DND-41 (cell line): ENCODE data around the gene MACIR.
A peak's percentile ranks its signal among the peaks of the same experiment; 100 is the strongest.
"Not testable (repeated sequence)": the region's sequence is repeated elsewhere in the genome, so short reads cannot be mapped to it uniquely, and the experiment has no call there.

Experiments used
- ATAC-seq: fragments of 200-7000 bp; cut with Tn5 transposase; 3 replicates; pipeline ENCODE4 v1.9.1; 2021; ENCODE audit warnings: low read depth; ENCODE audit not compliant: insufficient read depth
- DNase-seq: peaks from one replicate; pipeline ENCODE4 v3.0.0-alpha.2; 2020
- H2AFZ ChIP-seq: 2 replicates; pipeline ENCODE4 v1.6.0; 2012; ENCODE audit warnings: low read depth, low read length
- H3K27ac ChIP-seq: 2 replicates; pipeline ENCODE4 v1.5.1; 2012; ENCODE audit warnings: low read length, inconsistent platforms
- H3K27me3 ChIP-seq: fragments of 200-600 bp; sonication (generic); 2 replicates; pipeline ENCODE4 v1.6.0; 2012; ENCODE audit warnings: low read length, mild to moderate bottlenecking, inconsistent platforms; ENCODE audit not compliant: insufficient read depth, poor library complexity
- H3K36me3 ChIP-seq: 2 replicates; pipeline ENCODE4 v1.5.1; 2012; ENCODE audit warnings: low read length, inconsistent platforms; ENCODE audit not compliant: insufficient read depth
- H3K4me1 ChIP-seq: 2 replicates; pipeline ENCODE4 v1.5.1; 2012; ENCODE audit warnings: mild to moderate bottlenecking, low read length; ENCODE audit not compliant: insufficient read depth
- H3K4me2 ChIP-seq: 2 replicates; pipeline ENCODE4 v1.6.0; 2012; ENCODE audit warnings: mild to moderate bottlenecking, moderate library complexity, low read length, inconsistent platforms; ENCODE audit not compliant: insufficient read depth
- H3K4me3 ChIP-seq, 2 experiments: fragments of 200-600 bp in 1 of 2; shearing (Covaris generic) in 1 of 2; 2 replicates each; pipeline ENCODE4 v1.5.1; 2012 to 2016; ENCODE audit warnings: inconsistent platforms in 2 of 2, low read length in 2 of 2, mild to moderate bottlenecking in 2 of 2, low read depth in 1 of 2, moderate library complexity in 1 of 2
- H3K79me2 ChIP-seq: 2 replicates; pipeline ENCODE4 v1.6.0; 2012; ENCODE audit warnings: low read length, inconsistent platforms; ENCODE audit not compliant: insufficient read depth
- H3K9ac ChIP-seq: 2 replicates; pipeline ENCODE4 v1.6.0; 2012; ENCODE audit warnings: low read depth, mild to moderate bottlenecking, inconsistent platforms, low read length, moderate library complexity
- H3K9me3 ChIP-seq: 2 replicates; pipeline ENCODE4 v1.5.1; 2012; ENCODE audit warnings: low read length, moderate library complexity, mild to moderate bottlenecking, inconsistent platforms; ENCODE audit not compliant: insufficient read depth, severe bottlenecking
- H4K20me1 ChIP-seq: 2 replicates; pipeline ENCODE4 v1.6.0; 2012; ENCODE audit warnings: low read length; ENCODE audit not compliant: insufficient read depth
- CTCF ChIP-seq: IDR thresholded peaks from 2 replicates; pipeline ENCODE4 v1.5.1; 2012; ENCODE audit warnings: borderline replicate concordance, low read length, moderate library complexity, mild to moderate bottlenecking; ENCODE audit not compliant: poor library complexity, severe bottlenecking; ENCODE audit errors: extremely low read depth
- EZH2 ChIP-seq: IDR thresholded peaks from 3 replicates; pipeline ENCODE4 v1.6.1; 2012; ENCODE audit warnings: borderline replicate concordance, low read depth, mild to moderate bottlenecking, moderate library complexity, low read length, inconsistent platforms; ENCODE audit not compliant: severe bottlenecking

Gene MACIR

GRCh38 chr5:103217101-103217500 is 41.5 kb upstream of the MACIR start:
- DNase-seq = no peak
- peaks cover 7% of the 10 kb centered on the region for H3K4me1 ChIP-seq
- H3K4me2 ChIP-seq = no peak overlapping the region
- no peak overlapping the region for H3K9ac ChIP-seq
- H2AFZ ChIP-seq = no peak overlapping the region
- no peak overlapping the region for H3K4me3 ChIP-seq
- H4K20me1 ChIP-seq = no peaks in the 10 kb centered on the region
- no peak for ATAC-seq
- H3K27ac ChIP-seq = no peak overlapping the region
- no peaks in the 10 kb centered on the region for H3K36me3 ChIP-seq
- H3K9me3 ChIP-seq = no peaks in the 10 kb centered on the region
- no peak for TF ChIP-seq EZH2
- TF ChIP-seq CTCF = no peak
- no peaks in the 10 kb centered on the region for H3K79me2 ChIP-seq
- no peaks in the 10 kb centered on the region for H3K27me3 ChIP-seq

GRCh38 chr5:103218164-103218563 is 40.4 kb upstream of the MACIR start:
- H3K79me2 ChIP-seq = no peaks in the 10 kb centered on the region
- H2AFZ ChIP-seq = no peak overlapping the region
- no peak overlapping the region for H3K27ac ChIP-seq
- H3K4me1 ChIP-seq = peaks cover 3% of the 10 kb centered on the region; the same call in 1 of the 2 replicates
- ATAC-seq = no peak
- DNase-seq = no peak
- H3K27me3 ChIP-seq = no peaks in the 10 kb centered on the region
- H3K9ac ChIP-seq = no peak overlapping the region
- no peaks in the 10 kb centered on the region for H3K36me3 ChIP-seq
- TF ChIP-seq EZH2 = no peak
- TF ChIP-seq CTCF = no peak
- no peaks in the 10 kb centered on the region for H4K20me1 ChIP-seq
- H3K9me3 ChIP-seq = no peaks in the 10 kb centered on the region
- H3K4me3 ChIP-seq = no peak overlapping the region
- no peak overlapping the region for H3K4me2 ChIP-seq

- ATAC-seq, H3K4me3 ChIP-seq, H3K9me3 ChIP-seq, H3K4me1 ChIP-seq, H3K79me2 ChIP-seq, H3K36me3 ChIP-seq, H3K4me2 ChIP-seq, H4K20me1 ChIP-seq, H3K27ac ChIP-seq, DNase-seq, H3K9ac ChIP-seq, H3K27me3 ChIP-seq, H2AFZ ChIP-seq: not testable (repeated sequence)
Observed at GRCh38 chr5:103219074-103219473, 39.5 kb upstream of the MACIR start.

GRCh38 chr5:103223031-103223955 is 35.3 kb upstream of the MACIR start:
- peaks cover 6% of the 10 kb centered on the region for H3K4me1 ChIP-seq
- H3K9ac ChIP-seq = no peak overlapping the region
- ATAC-seq (no peak), DNase-seq (no peak)
- no peak overlapping the region for H2AFZ ChIP-seq
- H4K20me1 ChIP-seq = no peaks in the 10 kb centered on the region
- H3K27ac ChIP-seq = no peak overlapping the region
- H3K9me3 ChIP-seq = no peaks in the 10 kb centered on the region
- no peaks in the 10 kb centered on the region for H3K27me3 ChIP-seq
- H3K79me2 ChIP-seq = no peaks in the 10 kb centered on the region
- no peak overlapping the region for H3K4me3 ChIP-seq
- H3K36me3 ChIP-seq = no peaks in the 10 kb centered on the region
- TF ChIP-seq EZH2 (no peak), CTCF (peak; percentile 5)
- no peak overlapping the region for H3K4me2 ChIP-seq
